ENCODE measurements around the gene TBRG1.
A peak's percentile ranks its signal among the peaks of the same experiment; 100 is the strongest.

Gene TBRG1

GRCh38 chr11:124667601-124668000 lies 44.9 kb downstream of the TBRG1 start:
- DNase-seq = no peak

- DNase-seq = peak; percentile 12
These were observed 46.5 kb downstream of the TBRG1 start for GRCh38 chr11:124669193-124669592.

- DNase-seq = no peak
These were observed 48.1 kb downstream of the TBRG1 start for GRCh38 chr11:124670732-124671131.

- no peak for DNase-seq
These were observed 50.0 kb downstream of the TBRG1 start for GRCh38 chr11:124672536-124673215.

DNA sequence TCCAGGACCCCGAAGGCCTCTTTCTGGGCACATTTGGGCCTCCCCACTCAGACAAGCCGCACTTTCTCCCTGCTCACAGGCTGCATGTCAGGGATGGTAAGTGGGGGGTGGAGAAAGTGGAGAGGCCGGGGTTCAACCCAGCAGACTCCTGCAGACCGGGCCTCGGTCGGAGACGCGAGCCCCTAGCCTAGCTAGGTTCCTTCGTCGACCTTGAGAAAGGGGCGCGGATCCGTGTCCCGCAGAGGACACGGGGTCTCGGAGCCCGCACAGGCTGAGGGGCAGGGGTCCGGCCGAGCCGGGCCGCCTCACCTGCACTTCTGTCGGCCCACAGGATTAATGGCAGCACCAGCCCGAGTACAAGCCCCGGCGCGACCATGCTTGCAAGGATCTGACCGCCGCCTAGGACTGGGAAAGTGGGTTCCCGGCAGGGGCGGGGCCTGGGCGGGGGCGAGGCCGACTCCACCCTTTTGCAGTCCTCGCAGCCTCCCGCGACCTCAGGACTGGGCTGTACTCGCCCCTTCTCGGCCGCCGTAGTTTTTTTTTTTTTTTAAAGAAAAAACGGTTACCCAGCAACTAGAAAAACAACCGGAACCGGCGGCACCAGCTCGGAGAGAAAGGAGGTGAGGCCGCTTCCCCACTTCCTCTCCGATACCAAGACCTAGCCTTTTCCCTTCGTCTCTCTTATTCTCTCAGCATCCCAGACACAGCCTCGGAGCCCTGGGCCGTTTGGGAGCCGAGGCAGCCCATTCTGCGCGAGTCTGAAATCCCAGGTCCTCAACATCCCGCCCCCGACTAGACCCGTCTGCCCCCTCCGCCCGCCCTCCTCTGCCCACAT lies 50.9 kb downstream of the TBRG1 start, which contains the start of the genes SIAE and SPA17:
Gene SIAE, minus strand, starts transcription at position 407 of the 835 bp plus-strand sequence. Its CDS starts 31 bp downstream, at position 376.
Gene SPA17, plus strand, starts transcription at position 572 of the 835 bp plus-strand sequence. CDS start 1,361 bp downstream, outside the sequence.
- peak; percentile 26 for DNase-seq

GRCh38 chr11:124674168-124674517 lies 51.5 kb downstream of the TBRG1 start:
- no peak for DNase-seq

GRCh38 chr11:124674571-124674970 lies 51.9 kb downstream of the TBRG1 start:
- no peak for DNase-seq

DNA sequence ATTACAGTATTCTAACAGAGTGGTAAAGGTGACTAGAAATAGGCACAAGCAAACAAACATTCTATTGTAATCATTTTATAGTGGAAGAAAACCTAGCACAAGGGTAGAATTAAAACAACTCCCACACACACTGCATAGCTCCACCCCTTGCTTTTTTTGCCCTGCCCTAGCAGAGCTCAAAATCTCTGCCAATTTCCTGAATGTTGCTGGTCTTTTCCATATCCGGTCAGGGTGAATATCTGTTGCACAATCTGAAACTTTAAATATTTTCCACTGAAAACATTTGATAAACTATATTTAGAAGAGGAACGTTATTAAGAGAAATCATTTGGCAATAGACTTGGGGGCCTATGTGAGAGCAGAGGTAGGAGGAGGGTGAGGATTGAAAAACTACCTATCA lies 53.7 kb downstream of the TBRG1 start:
- DNase-seq = no peak

DNA sequence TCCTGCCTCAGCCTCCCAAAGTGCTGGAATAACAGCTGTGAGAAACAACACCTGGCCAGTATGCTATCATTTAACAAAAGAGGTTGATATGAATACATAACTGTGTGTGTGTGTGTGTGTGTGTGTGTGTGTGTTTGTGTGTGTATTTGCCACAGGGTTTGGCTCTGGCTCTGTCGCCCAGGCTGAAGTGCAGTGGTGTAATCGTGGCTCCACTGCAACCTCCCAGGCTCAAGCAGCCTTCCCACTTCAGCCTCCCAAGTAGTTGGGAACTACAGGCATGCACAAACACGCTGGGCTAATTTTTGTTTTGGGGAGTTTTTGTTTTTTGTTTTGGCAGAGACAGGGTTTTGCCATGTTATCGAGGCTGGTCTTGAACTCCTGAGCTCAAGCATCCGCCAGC lies 55.8 kb downstream of the TBRG1 start:
- no peak for DNase-seq

DNA sequence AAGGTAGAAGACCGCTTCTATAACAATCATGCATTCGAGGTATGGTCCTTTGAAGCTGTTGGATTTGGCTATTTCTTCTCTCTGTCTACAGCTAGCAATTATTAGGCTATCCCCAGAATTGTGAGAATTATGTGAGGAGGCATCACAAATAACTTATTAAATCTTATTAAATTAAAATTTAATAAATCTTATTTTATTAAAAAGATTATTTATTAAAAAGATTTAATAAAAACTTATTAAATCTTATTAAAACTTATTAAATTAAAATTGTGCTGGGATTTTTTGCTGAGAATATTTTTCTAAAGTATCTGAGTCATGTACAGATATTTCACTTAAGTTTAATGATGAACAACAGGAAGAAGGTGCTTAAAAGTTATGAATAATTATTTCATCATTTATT lies 58.8 kb downstream of the TBRG1 start:
- no peak for DNase-seq

DNA sequence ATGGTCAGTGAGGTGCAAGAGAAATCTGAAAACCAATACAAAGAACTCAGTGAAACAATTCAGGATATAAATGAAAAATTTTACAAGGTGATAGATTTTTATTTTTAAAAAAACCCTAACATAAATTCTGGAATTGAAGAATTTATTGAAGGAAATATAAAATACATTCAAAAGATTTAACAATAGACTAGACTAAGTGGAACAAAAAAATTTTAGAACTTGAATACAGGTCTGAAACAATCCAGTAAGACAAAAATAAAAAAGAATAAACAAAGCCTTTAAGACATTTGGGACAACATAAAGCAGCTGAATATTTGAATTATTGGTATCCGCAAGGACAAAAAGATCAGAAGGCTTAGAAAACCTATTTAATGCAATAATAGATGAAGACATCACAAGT lies 59.8 kb downstream of the TBRG1 start:
- DNase-seq = no peak

All from NCI-H1694 treated with DMSO at 0.1 percent for 48 hours (cell line).